Natural killer cell (primary cell): ENCODE measurements around the gene NTPCR. TPM values are rescaled to one million over a fixed set of nuclear protein-coding genes. Genes with fewer than 3 reads are reported as not detected.
A peak's percentile ranks its signal among the peaks of the same experiment; 100 is the strongest.

ENCODE experiments used
- ATAC-seq, 3 donors: fragments of 150-1000 bp in 2 of 3; fragments of 200-7000 bp in 1 of 3; cut with Tn5 transposase; 1 replicate in 1 of 3; 2 replicates in 2 of 3; pipeline ENCODE4 v1.10.0; 2021; ENCODE audit warnings: mild to moderate bottlenecking in 2 of 3, moderate library complexity in 2 of 3
- DNase-seq, 2 donors: peaks; one replicate each; pipeline versions ENCODE4 v3.0.0 to v3.0.0-alpha.2; 2013 to 2021; ENCODE audit warnings: mixed read lengths in 1 of 2
- H3K27ac ChIP-seq: one replicate; pipeline ENCODE4 v1.5.1; 2013; ENCODE audit warnings: mild to moderate bottlenecking, low read length
- H3K27me3 ChIP-seq: one replicate; pipeline ENCODE4 v1.6.1; 2013; ENCODE audit warnings: low read length; ENCODE audit not compliant: control insufficient read depth, insufficient read depth
- H3K36me3 ChIP-seq: one replicate; pipeline ENCODE4 v1.6.1; 2013; ENCODE audit warnings: low read length; ENCODE audit not compliant: control insufficient read depth, insufficient read depth
- H3K4me1 ChIP-seq: one replicate; pipeline ENCODE4 v1.6.1; 2013; ENCODE audit warnings: low read length; ENCODE audit not compliant: control insufficient read depth, insufficient read depth
- H3K4me3 ChIP-seq: one replicate; pipeline ENCODE4 v1.5.1; 2013; ENCODE audit warnings: low read length
- H3K9me3 ChIP-seq: one replicate; pipeline ENCODE4 v1.6.1; 2013; ENCODE audit warnings: low read length; ENCODE audit not compliant: control insufficient read depth, insufficient read depth
- H3K27ac Mint-ChIP-seq, 2 donors: one replicate each; pipeline ENCODE4 v1.8.0; 2022; ENCODE audit warnings: mild to moderate bottlenecking in 2 of 2, mixed read lengths in 2 of 2, moderate library complexity in 1 of 2
- H3K27me3 Mint-ChIP-seq, 2 donors: one replicate each; pipeline ENCODE4 v1.8.0; 2022; ENCODE audit warnings: low read depth in 2 of 2, mixed read lengths in 2 of 2
- H3K36me3 Mint-ChIP-seq: one replicate; pipeline ENCODE4 v1.8.0; 2022; ENCODE audit warnings: mixed read lengths
- H3K4me1 Mint-ChIP-seq, 2 donors: one replicate each; pipeline ENCODE4 v1.8.0; 2022; ENCODE audit warnings: mixed read lengths in 2 of 2
- H3K4me3 Mint-ChIP-seq: one replicate; pipeline ENCODE4 v1.8.0; 2022; ENCODE audit warnings: mild to moderate bottlenecking, moderate library complexity, mixed read lengths
- H3K9me3 Mint-ChIP-seq, 2 donors: one replicate each; pipeline ENCODE4 v1.8.0; 2022; ENCODE audit warnings: mixed read lengths in 2 of 2
- WGBS: methylation state at CpG from one replicate; pipeline ENCODE4 v1.1.7; 2013; ENCODE audit warnings: missing lambda C conversion rate; ENCODE audit not compliant: insufficient coverage; 5-methylcytosine and 5-hydroxymethylcytosine counted together
- intact Hi-C: fragments of 100-400 bp; cut with micrococcal nuclease; formaldehyde crosslinking; loops from one replicate; pipeline ENCODE4 v1.14.2; 2022
- total RNA-seq, 4 donors: library from RNA; stranded (reverse); fragments of 120-200 nt in 1 of 4; gene quantifications; one replicate each; pipeline versions ENCODE4 v1.2.3 to v1.2.4, GENCODE V29; 2013 to 2022
- TF ChIP-seq, protein P1 (sequence below): fragments of 200-600 bp; IDR thresholded peaks from one replicate; pipeline ENCODE4 v1.8.0; 2022; ENCODE audit warnings: antibody characterized with exemption

NTPCR gene
- total RNA-seq, 3 donors from 2014 or later (not counting 1 experiment from before 2014, with no cell fraction given), result 12.9 to 25.7 (median 17.4) TPM

DNA sequence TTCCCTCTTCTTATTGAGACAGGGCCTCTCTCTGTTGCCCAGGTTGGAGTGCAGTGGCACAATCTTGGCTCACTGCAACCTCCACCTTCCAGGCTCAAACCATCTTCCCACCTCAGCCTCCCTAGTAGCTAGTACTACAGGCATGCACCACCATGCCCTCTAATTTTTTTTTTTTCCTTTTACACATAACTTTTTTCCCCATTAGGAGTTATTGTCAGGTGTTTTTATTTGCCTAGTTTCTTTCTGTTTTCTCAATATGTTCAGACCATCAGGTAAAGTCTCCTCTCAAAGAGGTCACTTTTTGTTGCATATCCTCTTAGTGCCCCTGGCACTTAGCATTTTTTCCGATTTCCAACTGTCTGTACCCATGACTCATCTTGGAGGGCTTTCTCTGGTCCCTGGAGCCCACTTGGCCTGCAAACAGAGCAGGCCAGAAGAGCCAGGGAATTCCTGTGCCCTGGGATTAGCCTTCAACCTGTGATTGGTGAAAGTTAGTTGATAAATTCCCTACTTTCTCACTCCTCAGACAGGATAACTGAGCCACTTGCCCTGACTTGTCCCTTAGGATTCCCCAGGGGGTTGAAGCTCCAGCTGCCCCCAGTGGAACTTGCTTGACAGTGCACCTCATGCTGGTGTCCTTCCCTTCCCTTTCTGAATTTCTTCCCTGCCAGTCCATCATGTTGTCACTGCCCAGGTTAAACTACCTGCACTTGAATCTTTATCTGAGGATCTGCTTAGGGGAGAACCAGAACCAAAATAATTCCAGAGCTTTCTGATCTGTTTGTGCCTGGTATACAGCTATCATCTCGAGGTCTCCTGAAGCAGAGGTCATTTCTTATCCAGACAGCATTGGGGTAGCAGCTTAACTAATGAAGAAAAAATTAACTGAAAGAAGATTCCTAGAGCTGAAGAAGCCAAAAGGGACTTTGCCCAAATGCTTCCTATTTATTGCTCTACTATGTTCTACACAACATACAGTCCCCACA is 2.4 kb downstream of the NTPCR start:
- Histone ChIP-seq H3K27me3 (no peaks in the 10 kb centered on the region), H3K4me1 (peaks cover 19% of the 10 kb centered on the region), H3K4me3 (no peak overlapping the region), H3K27ac (no peak overlapping the region), H3K36me3 (peaks cover 21% of the 10 kb centered on the region), H3K9me3 (no peaks in the 10 kb centered on the region)
- intact Hi-C loops, result no loop called here
- Mint-ChIP-seq H3K36me3 (no peaks in the 10 kb centered on the region), H3K4me1 (peaks cover 39 to 47% of the 10 kb centered on the region in 2 donors), H3K4me3 (peak overlapping the region; percentile 93), H3K27ac (peak overlapping the region in 1 of 2 donors; percentile 94), H3K27me3 (no peaks in the 10 kb centered on the region), H3K9me3 (no peaks in the 10 kb centered on the region)
- DNase-seq (peak in 1 of 2 donors; percentile 59), ATAC-seq (no peak)
- 91% methylated on average over 2 of the region's 2 CpGs for WGBS
- TF ChIP-seq, protein P1, sequence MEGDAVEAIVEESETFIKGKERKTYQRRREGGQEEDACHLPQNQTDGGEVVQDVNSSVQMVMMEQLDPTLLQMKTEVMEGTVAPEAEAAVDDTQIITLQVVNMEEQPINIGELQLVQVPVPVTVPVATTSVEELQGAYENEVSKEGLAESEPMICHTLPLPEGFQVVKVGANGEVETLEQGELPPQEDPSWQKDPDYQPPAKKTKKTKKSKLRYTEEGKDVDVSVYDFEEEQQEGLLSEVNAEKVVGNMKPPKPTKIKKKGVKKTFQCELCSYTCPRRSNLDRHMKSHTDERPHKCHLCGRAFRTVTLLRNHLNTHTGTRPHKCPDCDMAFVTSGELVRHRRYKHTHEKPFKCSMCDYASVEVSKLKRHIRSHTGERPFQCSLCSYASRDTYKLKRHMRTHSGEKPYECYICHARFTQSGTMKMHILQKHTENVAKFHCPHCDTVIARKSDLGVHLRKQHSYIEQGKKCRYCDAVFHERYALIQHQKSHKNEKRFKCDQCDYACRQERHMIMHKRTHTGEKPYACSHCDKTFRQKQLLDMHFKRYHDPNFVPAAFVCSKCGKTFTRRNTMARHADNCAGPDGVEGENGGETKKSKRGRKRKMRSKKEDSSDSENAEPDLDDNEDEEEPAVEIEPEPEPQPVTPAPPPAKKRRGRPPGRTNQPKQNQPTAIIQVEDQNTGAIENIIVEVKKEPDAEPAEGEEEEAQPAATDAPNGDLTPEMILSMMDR, result peak; percentile 63

DNA sequence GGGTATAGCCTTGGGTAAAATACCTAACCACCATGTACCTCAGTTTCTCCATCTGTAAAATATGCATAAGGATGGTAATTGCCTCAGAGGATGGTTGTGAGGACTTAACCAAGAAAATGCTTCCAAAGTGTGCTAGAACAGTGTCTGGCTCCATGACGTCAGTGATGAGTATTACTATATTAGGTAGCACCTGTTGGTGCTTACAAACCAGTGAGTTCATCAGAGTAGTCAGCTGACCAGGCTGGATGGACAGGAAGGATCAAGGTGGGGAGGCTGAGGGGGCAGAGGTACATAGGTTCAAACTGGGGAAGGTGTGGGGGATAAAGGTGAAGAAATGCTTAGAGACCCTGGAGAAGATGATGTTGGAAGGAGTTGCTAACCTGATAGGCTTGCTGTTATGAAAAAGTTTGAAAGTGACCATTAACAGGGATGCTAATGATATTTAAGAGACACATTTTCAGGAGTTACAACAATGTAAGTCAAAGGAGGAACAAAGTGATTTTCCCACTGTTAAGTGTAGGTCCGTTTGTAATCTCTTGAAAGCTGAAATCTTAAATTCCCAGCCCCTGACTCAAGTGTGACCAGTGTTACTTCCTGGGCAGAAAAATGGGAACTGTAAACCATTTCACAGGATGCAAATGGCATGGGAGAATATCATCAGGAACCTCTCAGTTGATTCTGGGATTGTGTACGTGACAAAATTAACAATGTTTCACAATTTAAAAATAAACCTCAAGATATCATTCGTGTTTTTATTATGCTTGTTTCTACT is 4.4 kb downstream of the NTPCR start:
- intact Hi-C loops, result no loop called here

DNA sequence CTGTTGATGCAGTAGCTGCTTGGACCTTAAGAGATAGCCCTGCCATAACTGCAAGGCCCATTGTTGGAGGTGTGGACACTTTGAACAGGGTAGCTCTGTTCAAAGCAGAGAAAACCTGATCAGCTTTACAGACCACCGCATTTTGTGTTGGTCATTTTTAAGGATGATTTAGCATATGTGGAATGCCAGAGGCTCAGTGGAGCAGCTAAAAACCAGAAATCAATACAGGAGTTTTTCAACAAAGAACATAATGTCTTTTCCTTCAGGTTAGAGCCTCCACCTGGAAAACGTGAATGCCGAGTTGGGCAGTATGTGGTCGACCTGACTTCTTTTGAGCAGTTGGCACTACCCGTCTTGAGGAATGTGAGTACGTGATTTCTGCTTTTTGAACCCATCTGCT is 5.7 kb downstream of the NTPCR start:
- no peak for DNase-seq
- intact Hi-C loops, result no loop called here
- H3K36me3 Mint-ChIP-seq, result peaks cover 9% of the 10 kb centered on the region
- Histone ChIP-seq H3K4me1 (peaks cover 9% of the 10 kb centered on the region), H3K9me3 (peaks cover 3% of the 10 kb centered on the region), H3K4me3 (no peak overlapping the region), H3K27ac (no peak overlapping the region), H3K27me3 (no peaks in the 10 kb centered on the region), H3K36me3 (peaks cover 27% of the 10 kb centered on the region)
- H3K4me3 Mint-ChIP-seq, result no peak overlapping the region
- no peaks in the 10 kb centered on the region for H3K9me3 Mint-ChIP-seq
- ATAC-seq, result no peak
- peaks cover 21 to 27% of the 10 kb centered on the region in 2 donors for H3K4me1 Mint-ChIP-seq
- TF ChIP-seq, protein P1, result no peak
- no peak overlapping the region for H3K27ac Mint-ChIP-seq
- H3K27me3 Mint-ChIP-seq, result no peaks in the 10 kb centered on the region
- WGBS, result 95% methylated on average over 6 of the region's 6 CpGs

More for the DNA sequence above, 4.4 kb downstream of the NTPCR start:
- peaks cover 32 to 40% of the 10 kb centered on the region in 2 donors for H3K4me1 Mint-ChIP-seq
- WGBS, result 96% methylated on average over 4 of the region's 4 CpGs
- no peaks in the 10 kb centered on the region for H3K27me3 Mint-ChIP-seq
- peaks cover 24% of the 10 kb centered on the region for H3K36me3 ChIP-seq
- H3K9me3 Mint-ChIP-seq, result no peaks in the 10 kb centered on the region
- ATAC-seq (no peak), DNase-seq (no peak)
- no peak overlapping the region for H3K27ac Mint-ChIP-seq
- TF ChIP-seq, protein P1, result no peak
- H3K4me1 ChIP-seq, result peaks cover 17% of the 10 kb centered on the region
- peaks cover 9% of the 10 kb centered on the region for H3K36me3 Mint-ChIP-seq
- no peaks in the 10 kb centered on the region for H3K27me3 ChIP-seq
- no peak overlapping the region for H3K4me3 Mint-ChIP-seq
- no peak overlapping the region for H3K4me3 ChIP-seq
- no peak overlapping the region for H3K27ac ChIP-seq
- H3K9me3 ChIP-seq, result peaks cover 3% of the 10 kb centered on the region
